HG03159 (cell line): ENCODE results near the gene PTBP3.
"Not testable (repeated sequence)": the region's sequence is repeated elsewhere in the genome, so short reads cannot be mapped to it uniquely, and the experiment has no call there.

Experiments used
- ATAC-seq: cut with Tn5 transposase; IDR thresholded peaks from one replicate; pipeline ENCODE4 v1.9.1; 2021; ENCODE audit warnings: mild to moderate bottlenecking, moderate library complexity; ENCODE audit not compliant: unreplicated experiment

PTBP3 gene

DNA sequence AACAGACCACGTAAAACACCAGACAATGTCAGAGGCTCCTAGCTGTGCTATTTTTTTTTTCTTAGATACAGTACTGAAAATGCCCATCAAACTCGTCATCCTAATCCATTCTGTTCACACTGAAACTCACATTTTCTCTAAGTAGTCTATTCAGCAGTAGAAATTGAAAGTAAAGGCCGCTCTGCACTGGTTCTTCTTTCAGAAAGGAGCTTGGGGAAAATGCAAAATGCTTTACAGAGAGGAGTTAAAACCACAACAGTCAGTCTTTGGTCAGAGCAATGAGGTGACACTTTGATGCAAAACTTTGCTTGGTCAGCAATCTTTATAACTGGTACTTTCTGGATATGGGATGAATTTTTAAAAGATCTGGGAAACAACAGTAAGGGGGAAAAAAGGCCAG, 114.5 kb downstream of the PTBP3 start:
- peak; percentile 95 for ATAC-seq

DNA sequence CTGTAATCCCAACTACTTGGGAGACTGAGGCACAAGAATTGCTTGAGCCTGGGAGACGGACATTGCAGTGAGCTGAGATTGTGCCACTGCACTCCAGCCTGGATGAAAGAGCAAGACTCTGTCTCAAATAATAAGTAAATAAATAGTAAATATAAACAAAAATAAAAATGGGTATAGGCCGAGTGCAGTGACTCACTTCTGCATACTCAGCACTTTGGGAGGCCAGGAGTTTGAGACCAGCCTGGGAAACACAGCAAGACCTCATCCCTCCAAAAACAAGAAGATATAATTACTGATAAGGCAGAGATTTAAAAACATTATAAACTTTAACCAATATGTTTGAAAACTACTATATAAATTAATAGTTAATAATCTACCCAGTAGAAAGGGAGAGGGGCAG, 120.5 kb downstream of the PTBP3 start:
- no peak for ATAC-seq

DNA sequence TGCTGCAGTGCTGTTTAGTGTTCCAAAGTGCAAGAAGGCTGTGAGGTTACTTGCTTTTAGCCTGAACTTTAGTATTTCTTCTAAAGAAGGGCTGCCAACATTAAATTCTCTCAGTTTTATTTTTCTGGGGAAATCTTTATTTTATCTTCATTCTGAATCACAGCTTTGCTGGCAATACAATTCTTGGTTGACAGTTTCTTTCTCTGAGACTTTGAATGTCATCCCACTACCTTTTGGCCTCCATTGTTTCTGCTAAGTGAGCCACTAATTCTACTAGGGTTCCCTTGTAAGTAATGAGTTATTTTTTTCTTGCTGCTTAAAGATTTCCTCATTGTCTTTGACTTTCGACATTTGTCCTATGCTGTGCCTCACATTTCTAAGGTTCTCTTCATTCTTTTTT, 126.0 kb downstream of the PTBP3 start:
- ATAC-seq: no peak

DNA sequence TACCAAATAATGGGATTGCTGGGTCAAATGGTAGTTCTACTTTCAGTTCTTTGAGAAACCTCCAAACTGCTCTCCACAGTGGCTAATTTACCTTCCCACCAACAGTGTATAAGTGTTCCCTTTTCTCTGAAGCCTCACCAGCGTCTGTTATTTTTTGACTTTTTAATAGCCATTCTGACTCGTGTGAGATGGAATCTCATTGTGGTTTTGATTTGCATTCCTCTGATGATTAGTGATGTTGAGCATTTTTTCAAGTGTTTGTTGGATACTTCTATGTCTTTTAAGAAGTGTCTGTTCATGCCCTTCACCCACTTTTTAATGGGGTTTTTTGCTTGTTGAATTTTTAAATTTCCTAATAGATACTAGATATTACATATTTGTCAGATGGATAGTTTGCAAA, 129.9 kb downstream of the PTBP3 start:
- no peak for ATAC-seq

DNA sequence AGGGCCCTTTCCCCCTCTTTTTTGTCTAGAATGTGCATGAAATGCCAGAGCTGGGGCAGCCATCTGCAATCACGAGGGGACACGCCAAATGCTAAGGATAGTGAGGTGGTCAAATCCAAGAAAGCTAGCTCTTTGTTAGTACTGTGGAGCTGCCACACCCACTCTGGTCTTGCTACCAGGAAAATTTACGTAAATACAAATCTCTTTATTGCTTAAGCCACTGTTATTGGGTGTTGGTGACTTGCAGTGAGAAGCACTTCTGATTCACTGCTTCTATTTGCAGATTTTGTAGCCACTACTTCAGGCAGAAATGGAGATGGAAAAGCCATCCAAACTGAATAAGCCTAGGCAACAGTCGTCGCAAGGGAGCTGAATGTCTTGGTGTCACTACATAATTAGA, 132.7 kb downstream of the PTBP3 start:
- no peak for ATAC-seq

DNA sequence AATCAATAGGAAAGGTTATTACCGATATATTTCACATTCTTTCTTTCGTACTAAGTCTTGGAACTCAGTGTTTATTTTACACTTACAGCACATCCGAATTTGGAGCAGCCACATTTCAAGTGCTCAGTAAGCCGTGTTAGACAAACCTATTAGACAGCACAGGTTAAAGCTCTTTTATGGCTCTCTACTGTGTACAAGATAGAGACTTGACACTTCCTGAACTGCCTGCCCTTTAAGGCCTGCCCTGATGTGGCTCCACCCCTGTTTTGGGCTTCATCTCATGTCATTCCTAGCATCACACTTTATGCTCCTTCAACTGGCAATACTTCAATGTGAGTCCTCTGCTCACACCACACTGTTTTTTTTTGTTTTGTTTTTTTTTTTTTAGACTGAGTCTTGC, 134.8 kb downstream of the PTBP3 start:
- ATAC-seq: no peak

DNA sequence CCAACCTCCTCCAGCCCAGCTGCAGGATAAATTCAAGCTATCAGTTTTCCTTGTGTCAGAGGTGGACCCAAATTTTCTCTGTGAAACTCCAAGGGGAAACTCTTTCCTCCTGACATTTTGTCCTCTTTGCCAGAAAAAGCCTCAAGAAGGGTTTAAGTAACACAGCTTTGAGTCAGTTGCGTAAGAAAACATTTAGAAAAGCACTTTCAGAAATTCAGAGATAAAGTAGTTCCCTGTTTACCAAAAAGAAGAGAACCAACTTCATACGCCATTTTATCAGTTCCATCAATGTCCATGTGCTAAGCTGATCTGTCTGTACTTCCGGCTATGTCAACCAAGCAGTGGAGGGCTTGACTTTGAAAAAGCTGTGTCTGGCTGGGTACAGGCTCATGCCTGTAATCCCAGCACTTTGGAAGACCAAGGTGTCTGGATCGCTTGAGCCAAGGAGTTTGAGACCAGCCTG, 138.4 kb downstream of the PTBP3 start:
- no peak for ATAC-seq

DNA sequence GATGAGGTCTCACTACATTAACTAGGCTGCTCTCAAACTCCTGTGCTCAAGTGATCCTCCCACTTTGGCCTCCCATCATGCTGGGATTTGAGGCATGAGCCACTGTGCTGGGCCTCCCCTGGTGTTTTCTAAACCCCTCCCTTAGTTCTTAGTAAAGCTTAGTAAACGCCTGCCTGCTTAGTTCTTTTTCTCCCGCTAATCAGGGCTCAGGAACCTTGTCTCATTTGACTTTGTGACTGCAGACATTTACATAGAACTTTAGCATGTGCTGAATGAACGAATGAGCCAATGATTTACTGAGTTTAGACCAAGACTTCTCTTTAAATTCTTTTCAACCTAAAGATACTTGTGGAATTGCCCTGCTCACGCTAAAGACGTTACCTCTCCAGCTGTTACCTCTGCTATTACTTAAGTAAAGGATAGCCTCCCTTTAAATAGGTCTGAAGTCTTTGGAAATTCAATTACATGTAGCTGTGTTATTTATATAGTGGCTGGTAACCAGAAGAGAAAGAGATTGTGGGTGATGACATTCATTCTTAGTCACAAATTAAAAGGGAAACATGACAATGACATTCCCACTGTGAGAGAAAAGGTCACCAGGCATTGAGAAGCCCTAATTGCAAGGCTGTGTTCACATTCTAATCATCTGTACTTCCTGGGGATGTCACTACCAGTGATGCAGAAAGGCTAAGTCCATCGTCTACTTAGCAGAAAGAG, 139.7 kb downstream of the PTBP3 start:
- no peak for ATAC-seq

DNA sequence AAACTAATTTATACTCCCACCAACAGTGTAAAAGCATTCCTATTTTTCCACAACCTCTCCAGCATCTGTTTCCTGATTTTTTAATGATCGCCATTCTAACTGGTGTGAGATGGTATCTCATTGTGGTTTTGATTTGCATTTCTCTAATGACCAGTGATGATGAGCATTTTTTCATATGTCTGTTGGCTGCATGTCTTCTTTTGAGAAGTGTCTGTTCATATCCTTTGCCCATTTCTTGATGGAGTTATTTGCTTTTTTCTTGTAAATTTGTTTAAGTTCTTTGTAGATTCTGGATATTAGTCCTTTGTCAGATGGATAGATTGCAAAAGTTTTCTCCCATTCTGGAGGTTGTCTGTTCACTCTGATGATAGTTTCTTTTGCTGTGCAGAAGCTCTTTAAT, 143.1 kb downstream of the PTBP3 start:
- not testable (repeated sequence) for ATAC-seq

DNA sequence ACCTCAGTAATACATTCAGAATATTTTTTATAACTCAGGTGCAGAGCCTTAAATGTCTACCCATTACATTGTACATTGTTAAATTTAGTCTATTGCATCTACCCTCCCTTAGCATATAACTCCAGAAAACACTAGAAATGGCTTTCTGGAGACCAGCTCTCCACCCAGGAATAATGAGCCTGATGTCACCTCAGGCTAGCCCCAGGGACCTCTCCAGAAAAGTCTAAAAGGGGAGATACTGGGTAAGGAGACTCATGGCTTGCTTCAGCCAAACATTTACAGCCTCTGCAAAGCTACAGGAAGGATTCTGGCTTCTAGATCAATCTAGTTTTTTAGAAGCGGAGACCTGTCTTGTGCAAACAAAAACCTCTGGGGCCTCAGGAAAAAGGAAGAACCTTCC, 144.5 kb downstream of the PTBP3 start:
- no peak for ATAC-seq

DNA sequence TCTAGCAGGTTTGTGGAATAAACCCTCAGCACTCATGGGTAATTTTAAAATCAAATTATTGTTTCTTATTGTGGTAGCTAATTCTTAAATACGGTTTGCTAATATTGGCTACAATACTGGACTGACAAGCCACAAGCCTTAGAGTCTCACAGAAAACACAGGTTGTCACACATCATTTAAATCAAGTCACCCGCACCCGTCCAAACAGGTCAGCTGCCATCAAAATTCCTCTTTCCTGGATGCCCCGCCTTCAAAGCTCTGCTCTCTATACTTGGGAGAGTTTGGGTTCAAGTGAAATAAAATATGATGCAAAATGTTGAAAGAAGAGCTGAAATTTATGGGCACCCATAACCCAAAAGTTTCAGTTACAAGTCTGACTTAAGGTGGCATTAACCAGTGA, 146.0 kb downstream of the PTBP3 start:
- no peak for ATAC-seq

DNA sequence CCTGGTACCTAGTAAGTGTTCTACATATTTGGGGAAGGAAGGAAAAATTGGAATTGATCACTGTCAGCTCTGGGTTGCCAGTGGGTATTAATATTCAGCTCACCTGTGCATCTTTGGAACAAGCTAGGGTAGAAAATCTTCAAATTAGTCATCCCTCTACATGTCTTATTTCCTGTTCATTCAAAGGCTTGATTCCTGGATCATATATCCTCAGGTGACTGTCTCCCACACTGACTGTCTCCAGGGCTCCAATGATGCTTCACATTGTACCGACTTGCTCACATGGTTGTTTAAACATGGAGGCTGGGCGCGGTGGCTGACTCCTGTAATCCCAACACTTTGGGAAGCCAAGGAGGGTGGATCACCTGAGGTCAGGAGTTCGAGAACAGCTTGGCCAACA, 146.7 kb downstream of the PTBP3 start:
- no peak for ATAC-seq

DNA sequence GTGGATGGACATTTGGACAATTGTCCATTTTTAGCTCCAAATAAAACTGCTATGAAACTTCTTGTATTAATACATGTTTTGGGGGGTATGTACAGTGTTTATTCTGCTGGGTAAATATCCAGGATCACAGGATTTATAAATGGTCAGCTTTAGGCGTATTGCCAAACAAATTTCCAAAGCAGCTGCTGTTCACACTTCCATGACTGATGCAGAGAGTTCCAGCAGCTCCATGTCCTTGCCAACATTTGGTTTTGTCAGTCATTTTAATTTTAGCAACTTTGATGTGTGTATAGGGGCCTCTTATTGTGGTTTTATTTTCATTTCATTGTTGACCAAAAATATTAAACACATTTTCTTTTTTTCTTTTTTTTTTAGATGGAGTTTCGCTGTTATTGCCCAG, 148.5 kb downstream of the PTBP3 start:
- no peak for ATAC-seq

DNA sequence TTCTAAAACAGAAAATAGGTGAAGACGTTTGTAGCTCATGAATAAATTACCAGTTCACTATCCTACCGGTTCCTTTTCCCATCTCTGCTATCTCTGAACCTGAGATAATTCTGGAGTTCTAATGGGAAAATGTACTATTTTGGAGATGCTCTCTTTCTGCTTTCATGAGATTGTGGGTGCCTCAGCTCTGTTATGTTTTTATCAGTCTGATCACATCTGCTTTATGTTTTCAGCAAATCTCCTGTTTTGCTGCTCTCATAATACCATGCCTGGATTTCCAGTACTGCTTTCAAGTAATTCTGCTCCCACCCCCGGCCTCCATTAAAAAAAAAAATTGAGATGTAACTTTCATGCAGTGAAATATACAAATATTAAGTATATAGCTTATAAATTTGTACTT, 149.2 kb downstream of the PTBP3 start:
- ATAC-seq: no peak

DNA sequence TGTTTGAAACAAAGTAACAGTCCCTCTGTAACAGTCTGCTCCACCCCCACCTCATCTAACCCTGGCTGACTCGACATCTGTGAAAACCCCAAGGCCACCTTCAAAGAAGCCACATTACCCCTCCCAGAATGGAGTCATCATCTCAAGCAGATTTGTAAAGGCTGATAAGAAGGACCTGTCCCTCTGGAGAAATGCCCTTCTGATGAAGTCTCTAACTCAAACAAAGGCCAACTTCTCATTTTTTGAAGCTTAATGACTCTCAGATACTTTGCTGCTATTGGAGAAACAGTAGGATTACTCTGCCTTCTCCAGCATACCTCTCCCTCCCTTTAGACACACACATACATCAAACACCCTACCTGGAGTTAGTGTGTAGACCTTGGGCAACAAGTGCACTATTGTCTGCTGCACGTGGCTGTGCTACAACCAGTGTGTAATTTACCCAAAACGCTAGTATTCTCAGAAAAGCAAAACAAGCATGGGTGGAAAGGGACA, 153.0 kb downstream of the PTBP3 start:
- ATAC-seq: no peak

DNA sequence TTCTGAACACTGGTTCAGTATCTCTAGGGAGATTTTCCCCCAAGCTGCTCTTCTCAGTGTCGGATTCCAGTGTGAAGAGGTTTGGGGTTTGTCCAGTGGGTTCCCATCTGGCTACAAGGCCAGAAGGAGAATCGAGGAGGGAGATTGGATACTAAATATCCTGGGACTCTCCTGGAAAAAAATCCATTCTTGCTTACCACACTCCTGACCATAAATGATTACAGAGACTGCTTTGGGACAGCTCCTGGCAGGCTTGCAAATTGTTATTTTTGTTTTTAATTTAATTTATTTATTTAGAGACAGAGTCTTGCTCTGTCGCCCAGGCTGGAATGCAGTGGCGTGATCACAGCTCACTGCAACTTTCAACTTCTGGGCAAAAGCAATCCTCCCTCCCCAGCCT, 153.6 kb downstream of the PTBP3 start:
- ATAC-seq: no peak

DNA sequence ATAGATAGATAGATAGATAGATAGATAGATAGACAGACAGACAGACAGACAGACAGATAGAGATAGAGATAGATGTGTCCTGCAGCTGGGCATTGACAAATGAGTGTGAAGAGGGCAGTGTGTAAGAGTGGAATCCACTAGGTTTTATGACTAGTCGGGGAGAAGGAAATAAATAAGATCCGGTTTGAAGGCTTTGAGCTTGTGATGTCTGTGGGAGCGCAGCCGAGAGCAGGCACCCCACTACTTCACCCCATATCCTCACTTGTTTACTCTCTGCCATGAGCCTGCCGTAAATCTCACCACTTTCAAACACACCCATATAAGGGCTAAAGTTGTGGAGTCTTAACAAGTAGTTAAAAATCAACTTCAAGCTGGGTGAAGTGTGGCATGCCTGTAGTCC, 156.9 kb downstream of the PTBP3 start:
- no peak for ATAC-seq

DNA sequence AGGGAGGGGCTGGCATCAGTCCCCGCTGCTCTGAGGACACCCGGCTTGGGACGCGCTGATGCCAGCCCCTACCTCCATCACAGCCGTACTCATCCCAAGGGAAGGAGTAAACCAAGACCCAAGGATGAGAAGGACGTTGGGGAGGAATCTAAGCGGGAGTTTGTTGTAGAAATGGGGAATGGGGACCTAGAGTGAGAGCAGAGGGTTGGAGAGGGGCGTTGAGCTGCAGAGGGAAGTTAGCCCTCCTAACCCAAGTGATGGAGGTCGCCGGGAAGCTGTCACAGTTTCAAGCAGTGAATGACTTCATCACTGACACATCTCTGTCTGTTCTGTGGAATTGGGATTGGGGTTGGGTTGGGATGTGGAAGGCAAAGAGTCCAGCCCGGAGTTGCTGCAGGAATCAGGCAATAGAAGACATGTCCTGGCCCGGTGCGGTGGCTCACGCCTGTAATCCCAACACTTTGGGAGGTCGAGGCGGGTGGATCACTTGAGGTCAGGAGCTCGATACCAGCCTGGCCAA, 157.6 kb downstream of the PTBP3 start:
- ATAC-seq: no peak

DNA sequence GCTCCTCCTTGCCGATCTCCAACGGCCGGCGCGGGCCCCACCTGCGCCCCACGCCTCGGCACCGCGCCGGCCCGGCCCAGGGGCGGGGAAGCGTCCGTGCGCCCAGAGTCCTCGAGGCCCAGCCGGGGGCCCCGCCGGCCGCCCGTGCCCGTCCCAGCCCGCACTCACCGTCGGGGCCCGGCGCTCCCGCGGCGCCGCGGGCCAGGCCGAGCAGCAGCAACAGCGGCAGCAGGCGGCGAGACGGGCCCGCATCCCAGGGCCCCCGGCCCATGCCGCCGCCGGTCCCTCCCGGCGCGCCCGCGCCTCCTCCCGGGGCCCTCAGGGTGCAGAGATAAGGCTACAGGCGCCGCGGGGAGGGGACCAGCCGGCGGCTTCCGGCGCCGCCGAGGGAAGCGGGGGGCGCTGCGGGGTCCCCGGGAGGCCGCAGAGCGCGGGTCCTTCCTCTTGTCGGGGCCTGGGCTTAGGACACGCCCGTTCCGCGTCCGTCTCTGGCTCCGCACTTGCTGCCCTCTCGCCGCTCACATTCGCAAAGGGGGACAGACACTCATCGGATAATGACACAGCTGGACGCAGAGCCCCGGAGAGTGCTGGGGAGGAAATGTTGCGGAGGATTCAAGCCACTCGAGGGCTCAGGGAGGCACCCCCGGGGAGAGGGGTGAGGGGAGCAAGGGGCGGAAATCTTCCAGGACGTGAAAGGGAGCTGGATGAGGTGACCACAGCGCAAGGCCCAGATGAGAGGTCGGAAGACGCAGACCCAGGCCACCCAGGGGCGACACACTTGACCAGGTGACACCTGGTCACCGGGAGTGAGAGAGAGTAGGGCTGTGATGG, 158.2 kb downstream of the PTBP3 start, which contains the start of gene SUSD1:
Gene SUSD1, minus strand, starts transcription at position 333 of the 831 bp plus-strand sequence. Its CDS starts 62 bp downstream, at position 271.
- ATAC-seq: peak; percentile 50

DNA sequence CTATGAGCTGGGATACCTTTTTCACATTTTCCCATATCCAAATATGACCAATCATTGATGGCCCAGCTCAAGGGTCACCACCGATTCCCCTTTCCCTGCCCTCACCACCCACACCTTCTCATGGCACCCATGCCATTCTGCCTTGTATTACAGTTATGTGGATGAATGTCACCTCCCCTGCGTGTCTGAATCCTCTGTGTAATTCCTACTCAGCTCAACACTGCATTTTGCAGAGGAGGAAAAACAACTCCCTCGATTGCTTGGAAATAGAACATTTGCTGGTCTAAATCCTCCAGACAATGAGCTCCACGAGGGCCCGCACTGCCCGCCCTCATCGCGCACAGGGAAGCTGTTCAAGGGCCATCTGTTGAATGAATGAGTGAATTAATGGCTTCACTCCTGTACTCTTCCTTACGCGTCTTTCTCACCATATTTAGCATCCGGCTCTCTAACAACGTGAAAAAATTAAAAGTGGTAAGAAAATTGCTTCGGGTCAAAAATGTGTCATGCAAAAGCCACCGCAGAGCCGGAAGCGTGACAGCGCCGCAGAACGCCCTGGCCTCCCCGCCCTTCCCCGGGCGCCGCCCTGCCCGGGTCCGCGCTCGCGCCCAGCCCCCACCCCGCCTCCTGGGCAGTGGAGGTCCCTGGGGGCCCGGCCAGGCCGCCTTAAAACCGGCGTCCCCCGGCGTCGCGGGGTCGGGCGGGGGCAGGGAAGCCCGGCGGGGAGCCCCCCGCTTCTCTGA, 159.0 kb downstream of the PTBP3 start:
- peak; percentile 92 for ATAC-seq
